ENCODE results near the gene PRR33.

Gene PRR33

GRCh38 chr11:1927848-1928469 is 36.3 kb upstream of the PRR33 start:
- no peak for DNase-seq (ENCODE audit: low spot score)

- no peak for DNase-seq (ENCODE audit: low spot score)
Observed at GRCh38 chr11:1927026-1927847, 35.5 kb upstream of the PRR33 start.

- DNase-seq (ENCODE audit: low spot score), result no peak
Observed at GRCh38 chr11:1926156-1927025, 34.7 kb upstream of the PRR33 start.

GRCh38 chr11:1925373-1926155 is 33.9 kb upstream of the PRR33 start:
- no peak for DNase-seq (ENCODE audit: low spot score)

- no peak for DNase-seq (ENCODE audit: low spot score)
Observed at GRCh38 chr11:1924646-1925372, 33.1 kb upstream of the PRR33 start.

GRCh38 chr11:1924181-1924580 is 32.5 kb upstream of the PRR33 start:
- no peak for DNase-seq (ENCODE audit: low spot score)

- DNase-seq (ENCODE audit: low spot score), result no peak
Observed at GRCh38 chr11:1923201-1923956, 31.7 kb upstream of the PRR33 start.

GRCh38 chr11:1922481-1923081 is 30.9 kb upstream of the PRR33 start:
- DNase-seq (ENCODE audit: low spot score), result no peak

- peak; percentile 47 for DNase-seq (ENCODE audit: low spot score)
Observed at GRCh38 chr11:1921574-1922141, 30.0 kb upstream of the PRR33 start.

- no peak for DNase-seq (ENCODE audit: low spot score)
Observed at GRCh38 chr11:1920909-1921573, 29.3 kb upstream of the PRR33 start.

- no peak for DNase-seq (ENCODE audit: low spot score)
Observed at GRCh38 chr11:1920128-1920908, 28.6 kb upstream of the PRR33 start.

GRCh38 chr11:1919391-1920127 is 27.9 kb upstream of the PRR33 start, which contains the start of gene TNNT3:
TNNT3 (plus strand) TSS chr11:1919703; CDS start chr11:1922875, 3,172 bp downstream.
- DNase-seq (ENCODE audit: low spot score), result no peak

- no peak for DNase-seq (ENCODE audit: low spot score)
Observed at GRCh38 chr11:1918436-1919315, 27.0 kb upstream of the PRR33 start.

GRCh38 chr11:1917523-1918435 is 26.1 kb upstream of the PRR33 start:
- DNase-seq (ENCODE audit: low spot score), result no peak

GRCh38 chr11:1916986-1917522 is 25.4 kb upstream of the PRR33 start:
- DNase-seq (ENCODE audit: low spot score), result no peak

Measured in Ammon's horn (tissue), 1 donor.